DLD1 (cell line): ENCODE measurements around the gene AIM2.

Experiments used
- in situ Hi-C: cut with HindIII; loops from 2 replicates; pipeline ENCODE4 v1.10.0; 2017; ENCODE audit warnings: low sequenced_read_pairs

AIM2 gene

GRCh38 chr1:159023723-159024122, 52.8 kb downstream of the AIM2 start:
- in situ Hi-C loops, result no loop called here

DNA sequence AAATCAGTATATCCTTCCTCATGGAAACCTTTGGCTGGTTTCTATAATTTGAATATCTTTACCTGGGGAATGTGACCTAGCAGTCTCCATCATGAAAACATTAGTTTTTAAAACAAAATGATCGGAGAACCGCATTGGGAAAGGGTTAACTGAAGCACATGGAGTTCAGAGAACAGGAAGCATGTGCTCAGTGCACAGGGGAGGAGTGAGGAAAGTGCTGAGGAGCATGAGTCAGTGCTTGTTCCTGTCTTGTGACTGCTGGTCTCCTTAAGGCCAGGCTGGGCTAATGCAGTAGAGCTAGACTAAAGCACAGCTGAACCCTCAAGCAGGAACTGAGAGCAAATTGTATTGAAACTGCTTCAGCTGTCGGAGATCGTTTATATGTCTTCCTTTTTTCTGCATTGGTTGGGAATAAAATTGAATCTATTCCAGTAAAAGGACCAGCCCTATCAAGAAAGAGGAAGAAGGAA, 61.1 kb downstream of the AIM2 start:
- in situ Hi-C loops, result no loop called here

- in situ Hi-C loops, result no loop called here
Measured at GRCh38 chr1:159014851-159015250, 61.7 kb downstream of the AIM2 start.

GRCh38 chr1:159014003-159014571, 62.5 kb downstream of the AIM2 start:
- in situ Hi-C loops, result no loop called here

DNA sequence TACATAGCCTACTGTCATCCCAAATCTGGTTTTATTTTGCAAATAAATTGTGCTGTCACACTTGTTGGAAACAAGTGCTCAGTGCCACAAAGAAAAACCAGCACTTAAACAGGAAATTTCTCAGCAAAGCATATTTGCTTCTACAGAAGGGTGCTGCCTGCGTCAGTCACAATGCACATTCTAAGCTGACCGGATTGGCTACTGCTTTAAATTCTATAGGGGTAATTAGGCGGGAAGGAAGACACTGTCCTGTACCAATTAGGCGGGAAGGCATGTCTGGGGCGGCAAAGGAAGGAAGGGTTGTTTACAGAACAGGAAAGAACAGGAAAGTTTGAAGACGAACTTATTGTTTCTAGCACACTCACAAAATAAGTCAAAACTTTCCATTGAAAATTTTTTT, 64.1 kb downstream of the AIM2 start:
- in situ Hi-C loops, result no loop called here
